GM12872 (cell line): ENCODE measurements around the gene SNTN.

Experiments
- TF ChIP-seq, protein P1 (sequence below): IDR thresholded peaks from 3 replicates; pipeline ENCODE4 v1.5.1; 2011; ENCODE audit warnings: low read depth, mild to moderate bottlenecking, low read length, moderate library complexity; ENCODE audit not compliant: insufficient read depth

Gene SNTN

DNA sequence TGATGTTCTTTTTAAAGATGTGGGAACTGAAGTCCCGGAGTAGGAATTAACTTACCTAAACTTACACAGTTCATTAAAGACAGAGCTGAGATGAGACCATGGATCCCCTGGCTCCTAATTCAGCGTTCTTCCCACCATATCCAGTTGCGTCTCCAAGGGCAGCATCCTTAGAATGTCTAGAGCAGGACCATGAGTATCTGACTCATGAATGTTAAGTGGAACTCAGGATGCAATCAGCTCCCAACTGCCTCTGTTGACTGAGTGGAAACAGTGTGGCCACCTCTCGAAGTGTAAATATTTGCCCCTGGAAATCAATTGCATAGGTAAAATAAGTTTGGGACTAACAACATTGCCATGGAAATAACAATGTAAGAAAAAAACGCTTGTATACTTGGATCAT, 2.5 kb downstream of the SNTN start:
- TF ChIP-seq, protein P1, sequence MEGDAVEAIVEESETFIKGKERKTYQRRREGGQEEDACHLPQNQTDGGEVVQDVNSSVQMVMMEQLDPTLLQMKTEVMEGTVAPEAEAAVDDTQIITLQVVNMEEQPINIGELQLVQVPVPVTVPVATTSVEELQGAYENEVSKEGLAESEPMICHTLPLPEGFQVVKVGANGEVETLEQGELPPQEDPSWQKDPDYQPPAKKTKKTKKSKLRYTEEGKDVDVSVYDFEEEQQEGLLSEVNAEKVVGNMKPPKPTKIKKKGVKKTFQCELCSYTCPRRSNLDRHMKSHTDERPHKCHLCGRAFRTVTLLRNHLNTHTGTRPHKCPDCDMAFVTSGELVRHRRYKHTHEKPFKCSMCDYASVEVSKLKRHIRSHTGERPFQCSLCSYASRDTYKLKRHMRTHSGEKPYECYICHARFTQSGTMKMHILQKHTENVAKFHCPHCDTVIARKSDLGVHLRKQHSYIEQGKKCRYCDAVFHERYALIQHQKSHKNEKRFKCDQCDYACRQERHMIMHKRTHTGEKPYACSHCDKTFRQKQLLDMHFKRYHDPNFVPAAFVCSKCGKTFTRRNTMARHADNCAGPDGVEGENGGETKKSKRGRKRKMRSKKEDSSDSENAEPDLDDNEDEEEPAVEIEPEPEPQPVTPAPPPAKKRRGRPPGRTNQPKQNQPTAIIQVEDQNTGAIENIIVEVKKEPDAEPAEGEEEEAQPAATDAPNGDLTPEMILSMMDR: no peak

DNA sequence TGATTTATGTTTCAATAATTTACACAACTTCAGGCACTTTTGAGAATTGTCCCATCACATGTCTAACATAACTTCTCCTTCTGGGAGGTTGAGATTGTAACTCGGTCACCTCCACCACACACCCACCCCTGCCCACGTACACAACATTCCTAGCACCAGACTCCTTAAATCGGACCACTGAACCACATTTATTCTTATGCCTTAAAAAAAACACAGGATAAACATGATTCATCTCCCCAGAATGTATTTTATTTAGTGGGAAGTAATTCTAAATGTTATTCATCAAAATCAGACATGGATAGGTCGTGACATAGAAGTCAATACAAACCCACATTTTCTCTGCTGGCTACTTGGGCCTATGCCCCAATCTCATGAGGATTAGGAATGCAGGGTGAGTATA, 3.0 kb downstream of the SNTN start:
- TF ChIP-seq, protein P1: no peak

DNA sequence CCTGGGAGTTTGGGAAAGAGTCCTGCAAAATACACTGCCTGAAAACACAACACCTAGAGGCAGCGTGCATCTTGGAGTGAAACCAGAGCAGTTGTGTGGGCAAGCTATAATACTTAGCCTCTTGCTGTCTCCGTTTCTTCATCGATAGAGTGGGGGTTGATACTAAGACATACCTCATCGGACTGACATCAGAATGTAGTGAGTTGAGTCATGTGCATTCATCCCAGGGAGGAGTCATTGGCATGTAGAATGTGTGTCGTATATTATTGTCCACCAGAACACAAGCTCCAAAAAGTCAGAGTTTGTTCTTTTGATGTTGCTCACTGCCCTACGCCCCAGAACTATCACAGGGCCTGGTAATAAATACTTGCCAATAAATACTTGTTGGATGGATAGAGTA, 4.3 kb downstream of the SNTN start:
- TF ChIP-seq, protein P1: no peak

- TF ChIP-seq, protein P1: no peak
Measured at GRCh38 chr3:63661242-63661641, 8.8 kb downstream of the SNTN start.

GRCh38 chr3:63662011-63662410, 9.5 kb downstream of the SNTN start:
- TF ChIP-seq, protein P1: no peak

- TF ChIP-seq, protein P1: no peak
Measured at GRCh38 chr3:63662500-63662899, 10.0 kb downstream of the SNTN start.

GRCh38 chr3:63670544-63670943, 18.1 kb downstream of the SNTN start:
- TF ChIP-seq, protein P1: no peak

DNA sequence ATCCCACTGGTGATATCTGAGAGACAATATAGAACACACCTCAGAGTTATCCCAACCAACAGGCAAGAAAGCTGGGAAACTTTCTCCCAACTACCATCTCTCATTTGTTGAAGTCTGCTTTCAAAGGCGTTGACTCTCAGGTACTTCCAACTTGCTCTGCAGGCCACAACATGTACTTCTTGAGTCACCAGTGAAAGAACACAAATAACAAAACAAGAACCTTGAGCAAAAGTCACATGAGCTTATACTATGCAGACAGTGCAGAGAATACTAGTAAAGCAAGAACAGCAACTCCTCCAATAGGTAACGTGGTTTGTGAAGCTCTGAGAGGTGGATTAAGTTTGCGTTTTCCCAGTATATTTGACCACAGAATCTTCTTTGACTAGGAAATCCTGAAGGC, 20.6 kb downstream of the SNTN start:
- TF ChIP-seq, protein P1: no peak
